HEK293 (cell line): Measurements from ENCODE around the gene BBC3.
A peak's percentile ranks its signal among the peaks of the same experiment; 100 is the strongest.

ENCODE experiments used
- CTCF ChIA-PET: fragments of 350-600 bp; formaldehyde crosslinking; extraction: SDS; loops from one replicate; lab custom pipeline; 2021; ENCODE audit warnings: antibody characterized with exemption; lab: Yijun Ruan, JAX
- POLR2A ChIA-PET: fragments of 300-600 bp; formaldehyde crosslinking; extraction: SDS; loops from one replicate; lab custom pipeline; 2020; ENCODE audit warnings: antibody characterized with exemption, inconsistent platforms; lab: Yijun Ruan, JAX
- H3K27ac ChIP-seq: fragments of 200-500 bp; sonication (Bioruptor generic); 2 replicates; pipeline ENCODE4 v1.5.1; 2014; ENCODE audit warnings: low read depth, low read length, control low read depth, inconsistent platforms; ENCODE audit errors: extremely low read depth
- H3K36me3 ChIP-seq, 2 experiments: fragments of 200-500 bp in 1 of 2; sonication (Bioruptor generic) in 1 of 2; 1 replicate in 1 of 2; 2 replicates in 1 of 2; pipeline ENCODE4 v1.5.1; 2014 to 2017; ENCODE audit warnings: inconsistent platforms in 2 of 2, low read length in 2 of 2; ENCODE audit not compliant: control insufficient read depth in 2 of 2, insufficient read depth in 1 of 2
- H3K4me1 ChIP-seq: fragments of 200-500 bp; sonication (Bioruptor generic); 2 replicates; pipeline ENCODE4 v1.5.1; 2014; ENCODE audit warnings: mild to moderate bottlenecking, low read length, inconsistent platforms; ENCODE audit not compliant: control insufficient read depth, insufficient read depth
- H3K4me3 ChIP-seq: 2 replicates; pipeline ENCODE4 v1.5.1; 2011; ENCODE audit warnings: low read depth, mild to moderate bottlenecking, control low read depth, low read length, moderate library complexity
- H3K9me3 ChIP-seq: fragments of 200-500 bp; sonication (Bioruptor generic); 2 replicates; pipeline ENCODE4 v1.5.1; 2014; ENCODE audit warnings: low read depth, low read length, inconsistent platforms; ENCODE audit not compliant: control insufficient read depth, insufficient read depth
- EGR2 ChIP-seq: fragments of 450-650 bp; formaldehyde crosslinking; IDR thresholded peaks from 2 replicates; pipeline ENCODE4 v1.5.1; 2016; ENCODE audit warnings: low read depth, missing biosample characterization, missing genetic modification characterization
- GLIS1 ChIP-seq: fragments of 450-650 bp; formaldehyde crosslinking; IDR thresholded peaks from 2 replicates; pipeline ENCODE4 v1.5.1; 2016; ENCODE audit warnings: missing biosample characterization, missing genetic modification characterization
- GLIS2 ChIP-seq: fragments of 450-650 bp; formaldehyde crosslinking; IDR thresholded peaks from 2 replicates; pipeline ENCODE4 v1.5.1; 2016; ENCODE audit warnings: missing biosample characterization, missing genetic modification characterization
- KLF1 ChIP-seq: fragments of 450-650 bp; formaldehyde crosslinking; IDR thresholded peaks from 2 replicates; pipeline ENCODE4 v1.5.1; 2016; ENCODE audit warnings: missing biosample characterization, missing genetic modification characterization
- KLF10 ChIP-seq: fragments of 450-650 bp; IDR thresholded peaks from 2 replicates; pipeline ENCODE4 v1.5.1; 2018; ENCODE audit warnings: missing biosample characterization, mild to moderate bottlenecking, missing genetic modification characterization
- KLF16 ChIP-seq: fragments of 450-650 bp; formaldehyde crosslinking; IDR thresholded peaks from 2 replicates; pipeline ENCODE4 v1.5.1; 2017; ENCODE audit warnings: missing biosample characterization, missing genetic modification characterization
- KLF8 ChIP-seq: fragments of 450-650 bp; formaldehyde crosslinking; IDR thresholded peaks from 2 replicates; pipeline ENCODE4 v1.5.1; 2016; ENCODE audit warnings: missing biosample characterization, missing genetic modification characterization
- KLF9 ChIP-seq: fragments of 450-650 bp; formaldehyde crosslinking; IDR thresholded peaks from 2 replicates; pipeline ENCODE4 v1.5.1; 2016; ENCODE audit warnings: missing biosample characterization, missing genetic modification characterization, low read depth
- OSR2 ChIP-seq: fragments of 450-650 bp; formaldehyde crosslinking; IDR thresholded peaks from 2 replicates; pipeline ENCODE4 v1.5.1; 2016; ENCODE audit warnings: missing biosample characterization, missing genetic modification characterization
- PATZ1 ChIP-seq: fragments of 450-650 bp; formaldehyde crosslinking; IDR thresholded peaks from 2 replicates; pipeline ENCODE4 v1.5.1; 2016; ENCODE audit warnings: missing biosample characterization, missing genetic modification characterization
- PRDM10 ChIP-seq: fragments of 450-650 bp; formaldehyde crosslinking; IDR thresholded peaks from 2 replicates; pipeline ENCODE4 v1.5.1; 2016; ENCODE audit warnings: missing biosample characterization, missing genetic modification characterization
- SP2 ChIP-seq: fragments of 450-650 bp; formaldehyde crosslinking; IDR thresholded peaks from 2 replicates; pipeline ENCODE4 v1.5.1; 2016; ENCODE audit warnings: missing biosample characterization, missing genetic modification characterization
- SP3 ChIP-seq: fragments of 450-650 bp; formaldehyde crosslinking; IDR thresholded peaks from 2 replicates; pipeline ENCODE4 v1.5.1; 2016; ENCODE audit warnings: missing biosample characterization, missing genetic modification characterization
- ZEB2 ChIP-seq: fragments of 450-650 bp; formaldehyde crosslinking; IDR thresholded peaks from 2 replicates; pipeline ENCODE4 v1.5.1; 2016; ENCODE audit warnings: missing biosample characterization, missing genetic modification characterization
- ZFHX2 ChIP-seq: fragments of 450-650 bp; formaldehyde crosslinking; conservative IDR thresholded peaks from 2 replicates; pipeline ENCODE4 v1.5.1; 2016; ENCODE audit warnings: missing biosample characterization, missing genetic modification characterization
- ZNF19 ChIP-seq: fragments of 450-650 bp; formaldehyde crosslinking; IDR thresholded peaks from 2 replicates; pipeline ENCODE4; 2016; ENCODE audit warnings: missing biosample characterization, missing genetic modification characterization, low read depth
- ZNF274 ChIP-seq, 2 experiments: fragments of 200-500 bp in 1 of 2; fragments of 450-650 bp in 1 of 2; sonication (Bioruptor generic) in 1 of 2; formaldehyde crosslinking in 1 of 2; IDR thresholded peaks; 2 replicates each; pipeline versions ENCODE4 v1.5.1 to v1.6.1; 2014 to 2016; ENCODE audit warnings: borderline replicate concordance in 1 of 2, inconsistent platforms in 1 of 2, low read length in 1 of 2, missing biosample characterization in 1 of 2, missing genetic modification characterization in 1 of 2
- ZNF341 ChIP-seq: fragments of 450-650 bp; formaldehyde crosslinking; IDR thresholded peaks from 2 replicates; pipeline ENCODE4; 2016; ENCODE audit warnings: low read depth, missing biosample characterization, missing genetic modification characterization
- ZNF473 ChIP-seq: fragments of 450-650 bp; formaldehyde crosslinking; IDR thresholded peaks from 2 replicates; pipeline ENCODE4 v1.5.1; 2017; ENCODE audit warnings: missing biosample characterization, missing genetic modification characterization
- ZNF529 ChIP-seq: fragments of 450-650 bp; formaldehyde crosslinking; IDR thresholded peaks from 2 replicates; pipeline ENCODE4 v1.5.1; 2017; ENCODE audit warnings: missing genetic modification characterization, missing biosample characterization; ENCODE audit not compliant: insufficient replicate concordance
- ZNF549 ChIP-seq: fragments of 450-650 bp; IDR thresholded peaks from 2 replicates; pipeline ENCODE4 v1.5.1; 2018; ENCODE audit warnings: missing biosample characterization, missing genetic modification characterization, mild to moderate bottlenecking, inconsistent platforms, moderate library complexity
- ZNF585B ChIP-seq: fragments of 450-650 bp; formaldehyde crosslinking; IDR thresholded peaks from 2 replicates; pipeline ENCODE4 v1.5.1; 2016; ENCODE audit warnings: missing biosample characterization, missing genetic modification characterization
- ZNF629 ChIP-seq: fragments of 450-650 bp; formaldehyde crosslinking; IDR thresholded peaks from 2 replicates; pipeline ENCODE4 v1.5.1; 2017; ENCODE audit warnings: missing biosample characterization, missing genetic modification characterization
- ZNF645 ChIP-seq: fragments of 450-650 bp; formaldehyde crosslinking; IDR thresholded peaks from 2 replicates; pipeline ENCODE4; 2016; ENCODE audit warnings: missing biosample characterization, missing genetic modification characterization

Gene BBC3

GRCh38 chr19:47256693-47257410 is 25.9 kb upstream of the BBC3 start:
- Histone ChIP-seq H3K36me3 (peaks cover 10 to 32% of the 10 kb centered on the region in 2 experiments; a peak in 2 of 3 replicates), H3K4me1 (peaks cover 19% of the 10 kb centered on the region), H3K27ac (peak overlapping the region; percentile 66), H3K4me3 (peak overlapping the region; percentile 70), H3K9me3 (no peaks in the 10 kb centered on the region)
- TF ChIP-seq ZNF629 (tag by site-specific recombination) (peak; percentile 55), PATZ1 (tag by site-specific recombination) (peak; percentile 86), ZNF549 (tag by site-specific recombination) (no peak), EGR2 (tag by site-specific recombination) (peak; percentile 83), ZNF341 (tag by site-specific recombination) (peak; percentile 43; the same call in 1 of the 2 replicates), KLF1 (tag by site-specific recombination) (peak; percentile 48), SP2 (tag by site-specific recombination) (peak; percentile 84), KLF9 (peak; percentile 97), KLF10 (tag by site-specific recombination) (peak; percentile 93), GLIS1 (tag by site-specific recombination) (peak; percentile 54), ZNF585B (no peak), KLF16 (tag by site-specific recombination) (peak; percentile 84), KLF8 (peak; percentile 85), ZNF529 (tag by site-specific recombination) (no peak), SP3 (tag by site-specific recombination) (peak; percentile 99), ZEB2 (tag by site-specific recombination) (peak; percentile 16; the same call in 1 of the 2 replicates), PRDM10 (peak; percentile 72), ZFHX2 (peak; percentile 90), ZNF19 (tag by site-specific recombination) (no peak), ZNF274 (IDR thresholded peaks at IDR 0.05; ENCODE audit: low read length) (no peak), ZNF274 (tag by site-specific recombination; IDR thresholded peaks at IDR 0.05; ENCODE audit: borderline replicate concordance) (no peak), ZNF645 (no peak), ZNF473 (tag by site-specific recombination) (no peak), OSR2 (tag by site-specific recombination) (no peak), GLIS2 (peak; percentile 49)
- CTCF ChIA-PET: interaction anchor here (0.6 to 3.3 kb wide), 7 partner anchors 11 to 46 kb away, joined by 3 to 44 read pairs (median 4); no protein-coding TSS in a partner anchor
- POLR2A ChIA-PET: interaction anchor here (0.5 to 3.7 kb wide), 33 partner anchors 11 to 662 kb away, joined by 3 to 108 read pairs (median 5); partner anchors contain the start of genes DHX34, INAFM1, NPAS1 and SLC1A5
